GM04503 (cell line): ENCODE measurements around the gene AFF1.

Experiments
- DNase-seq: peaks from one replicate; pipeline ENCODE4 v3.0.0-alpha.2; 2012; ENCODE audit warnings: low read depth

Gene AFF1

GRCh38 chr4:87152310-87153041, 217.7 kb downstream of the AFF1 start:
- no peak for DNase-seq

GRCh38 chr4:87153078-87153870, 218.5 kb downstream of the AFF1 start:
- no peak for DNase-seq

- DNase-seq, result no peak
Observed at GRCh38 chr4:87165892-87166291, 231.1 kb downstream of the AFF1 start.

- DNase-seq, result no peak
Observed at GRCh38 chr4:87166296-87166854, 231.6 kb downstream of the AFF1 start.

GRCh38 chr4:87171944-87172343, 237.1 kb downstream of the AFF1 start:
- no peak for DNase-seq

GRCh38 chr4:87174672-87175071, 239.9 kb downstream of the AFF1 start:
- DNase-seq, result no peak

GRCh38 chr4:87179751-87180150, 244.9 kb downstream of the AFF1 start:
- peak; percentile 11 for DNase-seq

- no peak for DNase-seq
Observed at GRCh38 chr4:87180767-87181166, 246.0 kb downstream of the AFF1 start.

GRCh38 chr4:87185146-87185870, 250.5 kb downstream of the AFF1 start:
- DNase-seq, result no peak

GRCh38 chr4:87188048-87188447, 253.2 kb downstream of the AFF1 start:
- DNase-seq, result no peak

GRCh38 chr4:87188932-87189331, 254.1 kb downstream of the AFF1 start:
- no peak for DNase-seq
